HepG2 (cell line): ENCODE results near the gene UTP15. TPM values are rescaled to one million over a fixed set of nuclear protein-coding genes. Genes with fewer than 3 reads are reported as not detected.

ENCODE experiments used
- EED ChIP-seq: sonication (generic); formaldehyde crosslinking; IDR thresholded peaks from 2 replicates; pipeline ENCODE4 v1.5.0; 2020; ENCODE audit warnings: mild to moderate bottlenecking, missing genetic modification reagents
- EZH2 ChIP-seq: conservative IDR thresholded peaks from 2 replicates; pipeline ENCODE4 v1.6.1; 2012; ENCODE audit warnings: mild to moderate bottlenecking, low read depth, low read length, moderate library complexity
- SNRNP70 ChIP-seq: fragments of 200-400 bp; formaldehyde crosslinking; IDR thresholded peaks from 2 replicates; pipeline ENCODE4 v1.6.1; 2017; ENCODE audit warnings: mild to moderate bottlenecking, low read depth, low read length, moderate library complexity
- SP140L ChIP-seq: sonication (generic); formaldehyde crosslinking; IDR thresholded peaks from 2 replicates; pipeline ENCODE4 v1.4.0; 2020; ENCODE audit warnings: missing genetic modification reagents, borderline replicate concordance
- TARDBP ChIP-seq: sonication (generic); formaldehyde crosslinking; IDR thresholded peaks from 2 replicates; pipeline ENCODE4 v1.8.0; 2022; ENCODE audit warnings: mild to moderate bottlenecking, missing genetic modification reagents
- TRIM24 ChIP-seq: sonication (generic); formaldehyde crosslinking; IDR thresholded peaks from 2 replicates; pipeline ENCODE4 v1.8.0; 2022; ENCODE audit warnings: mild to moderate bottlenecking, missing genetic modification reagents
- XRCC5 ChIP-seq: fragments of 200-400 bp; formaldehyde crosslinking; optimal IDR thresholded peaks from 2 replicates; pipeline ENCODE3; 2017; ENCODE audit warnings: mild to moderate bottlenecking, low read length
- ZFP36L2 ChIP-seq: sonication (generic); formaldehyde crosslinking; IDR thresholded peaks from 2 replicates; pipeline ENCODE4 v1.4.0; 2020; ENCODE audit warnings: missing genetic modification reagents
- ZNF235 ChIP-seq: sonication (generic); formaldehyde crosslinking; IDR thresholded peaks from 2 replicates; pipeline ENCODE4 v1.8.1; 2023; ENCODE audit warnings: mild to moderate bottlenecking, missing genetic modification reagents, borderline replicate concordance
- polyA plus RNA-seq, 8 experiments: library from polyadenylated mRNA; depleted of rRNA in 3 of 8; stranded (reverse) in 7 of 8; unstranded in 1 of 8; fragments of >200 nt; fragmentation: Illumina TruSeq in 4 of 8; extraction: Trizol in 4 of 8; gene quantifications; 2 replicates each; pipeline versions ENCODE4 v1.2.1 to v1.2.3, GENCODE V29; 2011 to 2016; ENCODE audit warnings: low read depth in 4 of 8, missing spikeins in 1 of 8, mixed read lengths in 1 of 8; ENCODE audit not compliant: insufficient read depth in 1 of 8
- total RNA-seq, 5 experiments: library from RNA; depleted of rRNA; stranded (reverse); fragments of >200 nt; fragmentation: Illumina TruSeq; extraction: Trizol; gene quantifications; 2 replicates each; pipeline ENCODE4 v1.2.3, GENCODE V29; 2016; ENCODE audit warnings: low read depth in 1 of 5
- TF ChIP-seq, protein P1 (sequence below): sonication (generic); formaldehyde crosslinking; IDR thresholded peaks from 2 replicates; pipeline ENCODE4 v1.5.1; 2020; ENCODE audit warnings: mild to moderate bottlenecking, missing genetic modification reagents, borderline replicate concordance
- TF ChIP-seq, protein P2 (sequence below): conservative IDR thresholded peaks from 2 replicates; pipeline ENCODE4 v1.6.1; 2018; ENCODE audit warnings: missing genetic modification reagents
- TF ChIP-seq, protein P3 (sequence below): sonication (generic); formaldehyde crosslinking; IDR thresholded peaks from 2 replicates; pipeline ENCODE4 v1.5.1; 2020; ENCODE audit warnings: missing genetic modification reagents, mild to moderate bottlenecking, borderline replicate concordance
- TF ChIP-seq, protein P4 (sequence below): sonication (generic); formaldehyde crosslinking; IDR thresholded peaks from 2 replicates; pipeline ENCODE4 v1.4.0; 2020; ENCODE audit warnings: low read depth, mild to moderate bottlenecking, missing genetic modification reagents
- TF ChIP-seq, protein P5 (sequence below): sonication (generic); formaldehyde crosslinking; conservative IDR thresholded peaks from 2 replicates; pipeline ENCODE4 v1.4.0; 2020; ENCODE audit warnings: mild to moderate bottlenecking, missing genetic modification reagents, moderate library complexity

Gene UTP15
- total and polyA plus RNA-seq, 2 of the 13 experiments (the other 11 are each of a cell fraction or from before 2014, with no cell fraction given), result 7.3 to 35.8 TPM

DNA sequence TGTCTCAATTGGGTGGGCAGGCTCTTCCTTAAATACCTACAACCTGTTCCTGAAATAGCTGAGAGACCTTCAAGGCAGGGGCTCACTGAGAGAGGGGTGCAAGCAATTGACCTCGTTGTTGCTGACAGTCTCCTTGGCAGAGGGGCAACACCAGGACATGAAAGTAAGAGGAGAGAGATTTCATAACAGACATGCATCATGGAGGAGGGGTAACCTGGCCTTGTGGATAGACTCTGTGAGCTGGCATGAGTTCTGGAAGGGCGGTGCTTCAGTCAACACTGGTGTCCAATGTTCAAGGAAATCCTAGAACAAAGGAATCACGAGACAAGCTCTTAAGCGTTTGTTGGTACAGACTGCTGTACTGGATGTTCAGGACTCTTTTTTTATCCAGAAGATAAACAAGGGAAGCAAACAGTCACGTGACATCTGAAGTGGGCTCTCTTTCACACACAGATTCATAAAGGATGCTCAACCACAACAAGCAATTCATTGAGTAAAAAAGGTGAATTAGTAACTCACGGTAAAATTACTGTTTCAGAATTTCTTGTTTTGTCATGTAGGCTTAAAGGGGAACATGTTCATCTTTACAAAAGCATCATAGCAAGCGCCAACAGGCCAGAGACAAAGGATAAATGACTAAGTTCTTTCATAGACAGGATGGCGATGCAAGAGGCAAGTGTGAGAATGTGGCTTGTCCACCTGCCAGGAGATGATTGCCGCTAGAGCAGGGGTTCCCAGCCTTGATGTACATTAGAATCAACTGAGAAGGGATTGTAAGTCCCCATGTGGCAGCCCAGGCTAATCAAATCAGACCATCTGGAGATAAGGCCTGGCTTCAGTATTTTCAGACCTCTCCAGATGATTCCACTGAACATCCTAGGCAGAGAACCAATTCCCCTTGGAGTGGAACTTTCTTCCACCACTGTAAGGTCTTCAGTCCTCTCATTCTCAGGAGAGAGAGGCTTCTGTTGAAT lies 20.8 kb upstream of the UTP15 start (continued):
- TF ChIP-seq, protein P1, sequence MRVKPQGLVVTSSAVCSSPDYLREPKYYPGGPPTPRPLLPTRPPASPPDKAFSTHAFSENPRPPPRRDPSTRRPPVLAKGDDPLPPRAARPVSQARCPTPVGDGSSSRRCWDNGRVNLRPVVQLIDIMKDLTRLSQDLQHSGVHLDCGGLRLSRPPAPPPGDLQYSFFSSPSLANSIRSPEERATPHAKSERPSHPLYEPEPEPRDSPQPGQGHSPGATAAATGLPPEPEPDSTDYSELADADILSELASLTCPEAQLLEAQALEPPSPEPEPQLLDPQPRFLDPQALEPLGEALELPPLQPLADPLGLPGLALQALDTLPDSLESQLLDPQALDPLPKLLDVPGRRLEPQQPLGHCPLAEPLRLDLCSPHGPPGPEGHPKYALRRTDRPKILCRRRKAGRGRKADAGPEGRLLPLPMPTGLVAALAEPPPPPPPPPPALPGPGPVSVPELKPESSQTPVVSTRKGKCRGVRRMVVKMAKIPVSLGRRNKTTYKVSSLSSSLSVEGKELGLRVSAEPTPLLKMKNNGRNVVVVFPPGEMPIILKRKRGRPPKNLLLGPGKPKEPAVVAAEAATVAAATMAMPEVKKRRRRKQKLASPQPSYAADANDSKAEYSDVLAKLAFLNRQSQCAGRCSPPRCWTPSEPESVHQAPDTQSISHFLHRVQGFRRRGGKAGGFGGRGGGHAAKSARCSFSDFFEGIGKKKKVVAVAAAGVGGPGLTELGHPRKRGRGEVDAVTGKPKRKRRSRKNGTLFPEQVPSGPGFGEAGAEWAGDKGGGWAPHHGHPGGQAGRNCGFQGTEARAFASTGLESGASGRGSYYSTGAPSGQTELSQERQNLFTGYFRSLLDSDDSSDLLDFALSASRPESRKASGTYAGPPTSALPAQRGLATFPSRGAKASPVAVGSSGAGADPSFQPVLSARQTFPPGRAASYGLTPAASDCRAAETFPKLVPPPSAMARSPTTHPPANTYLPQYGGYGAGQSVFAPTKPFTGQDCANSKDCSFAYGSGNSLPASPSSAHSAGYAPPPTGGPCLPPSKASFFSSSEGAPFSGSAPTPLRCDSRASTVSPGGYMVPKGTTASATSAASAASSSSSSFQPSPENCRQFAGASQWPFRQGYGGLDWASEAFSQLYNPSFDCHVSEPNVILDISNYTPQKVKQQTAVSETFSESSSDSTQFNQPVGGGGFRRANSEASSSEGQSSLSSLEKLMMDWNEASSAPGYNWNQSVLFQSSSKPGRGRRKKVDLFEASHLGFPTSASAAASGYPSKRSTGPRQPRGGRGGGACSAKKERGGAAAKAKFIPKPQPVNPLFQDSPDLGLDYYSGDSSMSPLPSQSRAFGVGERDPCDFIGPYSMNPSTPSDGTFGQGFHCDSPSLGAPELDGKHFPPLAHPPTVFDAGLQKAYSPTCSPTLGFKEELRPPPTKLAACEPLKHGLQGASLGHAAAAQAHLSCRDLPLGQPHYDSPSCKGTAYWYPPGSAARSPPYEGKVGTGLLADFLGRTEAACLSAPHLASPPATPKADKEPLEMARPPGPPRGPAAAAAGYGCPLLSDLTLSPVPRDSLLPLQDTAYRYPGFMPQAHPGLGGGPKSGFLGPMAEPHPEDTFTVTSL, result peak; percentile 73; the same call in 1 of the 2 replicates
- TF ChIP-seq, protein P2, sequence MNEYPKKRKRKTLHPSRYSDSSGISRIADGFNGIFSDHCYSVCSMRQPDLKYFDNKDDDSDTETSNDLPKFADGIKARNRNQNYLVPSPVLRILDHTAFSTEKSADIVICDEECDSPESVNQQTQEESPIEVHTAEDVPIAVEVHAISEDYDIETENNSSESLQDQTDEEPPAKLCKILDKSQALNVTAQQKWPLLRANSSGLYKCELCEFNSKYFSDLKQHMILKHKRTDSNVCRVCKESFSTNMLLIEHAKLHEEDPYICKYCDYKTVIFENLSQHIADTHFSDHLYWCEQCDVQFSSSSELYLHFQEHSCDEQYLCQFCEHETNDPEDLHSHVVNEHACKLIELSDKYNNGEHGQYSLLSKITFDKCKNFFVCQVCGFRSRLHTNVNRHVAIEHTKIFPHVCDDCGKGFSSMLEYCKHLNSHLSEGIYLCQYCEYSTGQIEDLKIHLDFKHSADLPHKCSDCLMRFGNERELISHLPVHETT (CRISPR knock-in tag), result 0 out of 2 replicates have a peak, but pooled peaks have one; percentile 18
- no peak for TF ChIP-seq SNRNP70
- TF ChIP-seq XRCC5, result no peak
- TF ChIP-seq TARDBP (CRISPR knock-in tag), result peak; percentile 95
- TF ChIP-seq ZNF235, result no peak
- TF ChIP-seq, protein P3, sequence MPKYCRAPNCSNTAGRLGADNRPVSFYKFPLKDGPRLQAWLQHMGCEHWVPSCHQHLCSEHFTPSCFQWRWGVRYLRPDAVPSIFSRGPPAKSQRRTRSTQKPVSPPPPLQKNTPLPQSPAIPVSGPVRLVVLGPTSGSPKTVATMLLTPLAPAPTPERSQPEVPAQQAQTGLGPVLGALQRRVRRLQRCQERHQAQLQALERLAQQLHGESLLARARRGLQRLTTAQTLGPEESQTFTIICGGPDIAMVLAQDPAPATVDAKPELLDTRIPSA, result no peak
- TF ChIP-seq EED, result no peak
- 0 out of 2 replicates have a peak, but pooled peaks have one; percentile 43 for TF ChIP-seq SP140L (CRISPR knock-in tag)
- TF ChIP-seq TRIM24 (CRISPR knock-in tag), result peak; percentile 72; the same call in 1 of the 2 replicates
- no peak for TF ChIP-seq ZFP36L2 (CRISPR knock-in tag)
- no peak for TF ChIP-seq EZH2
- TF ChIP-seq, protein P4, sequence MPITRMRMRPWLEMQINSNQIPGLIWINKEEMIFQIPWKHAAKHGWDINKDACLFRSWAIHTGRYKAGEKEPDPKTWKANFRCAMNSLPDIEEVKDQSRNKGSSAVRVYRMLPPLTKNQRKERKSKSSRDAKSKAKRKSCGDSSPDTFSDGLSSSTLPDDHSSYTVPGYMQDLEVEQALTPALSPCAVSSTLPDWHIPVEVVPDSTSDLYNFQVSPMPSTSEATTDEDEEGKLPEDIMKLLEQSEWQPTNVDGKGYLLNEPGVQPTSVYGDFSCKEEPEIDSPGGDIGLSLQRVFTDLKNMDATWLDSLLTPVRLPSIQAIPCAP, result no peak
- TF ChIP-seq, protein P5, sequence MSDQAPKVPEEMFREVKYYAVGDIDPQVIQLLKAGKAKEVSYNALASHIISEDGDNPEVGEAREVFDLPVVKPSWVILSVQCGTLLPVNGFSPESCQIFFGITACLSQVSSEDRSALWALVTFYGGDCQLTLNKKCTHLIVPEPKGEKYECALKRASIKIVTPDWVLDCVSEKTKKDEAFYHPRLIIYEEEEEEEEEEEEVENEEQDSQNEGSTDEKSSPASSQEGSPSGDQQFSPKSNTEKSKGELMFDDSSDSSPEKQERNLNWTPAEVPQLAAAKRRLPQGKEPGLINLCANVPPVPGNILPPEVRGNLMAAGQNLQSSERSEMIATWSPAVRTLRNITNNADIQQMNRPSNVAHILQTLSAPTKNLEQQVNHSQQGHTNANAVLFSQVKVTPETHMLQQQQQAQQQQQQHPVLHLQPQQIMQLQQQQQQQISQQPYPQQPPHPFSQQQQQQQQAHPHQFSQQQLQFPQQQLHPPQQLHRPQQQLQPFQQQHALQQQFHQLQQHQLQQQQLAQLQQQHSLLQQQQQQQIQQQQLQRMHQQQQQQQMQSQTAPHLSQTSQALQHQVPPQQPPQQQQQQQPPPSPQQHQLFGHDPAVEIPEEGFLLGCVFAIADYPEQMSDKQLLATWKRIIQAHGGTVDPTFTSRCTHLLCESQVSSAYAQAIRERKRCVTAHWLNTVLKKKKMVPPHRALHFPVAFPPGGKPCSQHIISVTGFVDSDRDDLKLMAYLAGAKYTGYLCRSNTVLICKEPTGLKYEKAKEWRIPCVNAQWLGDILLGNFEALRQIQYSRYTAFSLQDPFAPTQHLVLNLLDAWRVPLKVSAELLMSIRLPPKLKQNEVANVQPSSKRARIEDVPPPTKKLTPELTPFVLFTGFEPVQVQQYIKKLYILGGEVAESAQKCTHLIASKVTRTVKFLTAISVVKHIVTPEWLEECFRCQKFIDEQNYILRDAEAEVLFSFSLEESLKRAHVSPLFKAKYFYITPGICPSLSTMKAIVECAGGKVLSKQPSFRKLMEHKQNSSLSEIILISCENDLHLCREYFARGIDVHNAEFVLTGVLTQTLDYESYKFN (CRISPR knock-in tag), result peak; percentile 96
